ENCODE data around the gene DAPK3.

DAPK3 gene

DNA sequence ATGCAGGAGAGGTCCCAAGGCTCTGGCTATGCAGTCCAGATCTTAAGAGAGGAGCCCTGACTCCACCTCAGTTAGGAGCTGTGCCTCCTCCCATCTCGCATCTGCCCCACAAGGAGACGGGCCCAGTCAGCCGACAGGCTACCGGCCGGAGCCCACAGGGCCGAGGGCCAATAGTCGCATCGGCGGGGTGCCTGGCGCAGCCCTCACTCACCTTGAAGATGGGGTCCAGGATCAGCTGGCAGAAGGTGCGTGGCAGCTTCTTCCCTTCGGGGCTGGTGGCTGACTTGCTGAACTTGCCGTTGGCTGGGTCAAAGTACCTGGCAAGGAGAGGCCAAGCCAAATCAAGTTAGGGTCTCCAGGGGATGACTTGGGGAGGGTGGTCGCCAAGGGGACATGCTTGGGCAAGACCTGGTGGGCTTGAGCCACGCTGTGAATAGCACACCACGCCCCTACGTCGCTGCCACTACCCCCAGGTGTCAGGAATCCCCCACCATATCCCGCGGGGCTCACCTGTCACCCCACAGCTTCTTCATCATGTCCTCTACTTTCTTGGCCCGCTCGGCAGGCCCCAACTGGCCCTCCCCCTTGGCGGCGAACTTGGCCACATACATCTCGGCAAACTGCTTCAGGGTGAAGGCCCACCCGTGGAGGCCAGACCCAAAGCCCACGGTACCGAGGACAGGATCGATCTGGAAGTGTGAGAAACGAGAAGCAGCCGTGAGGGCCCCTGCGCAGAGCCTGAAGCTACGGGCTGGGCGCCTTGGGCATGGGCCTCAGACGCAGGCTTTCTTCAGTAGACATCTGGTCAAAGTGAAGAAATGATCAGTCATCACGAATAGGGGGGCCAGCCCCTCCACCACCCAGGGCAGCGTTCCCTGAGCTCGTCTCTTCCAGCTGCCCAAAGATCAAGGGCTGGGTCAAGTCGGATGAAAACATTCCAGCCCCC lies 11.1 kb upstream of the DAPK3 start:
- no peak for DNase-seq (ENCODE audit: insufficient read length)
- TF ChIP-seq POLR2AphosphoS5 (IDR thresholded peaks at IDR 0.05; ENCODE audit: low read depth, low read length) (peak; percentile 59), POLR2A (IDR thresholded peaks at IDR 0.05; ENCODE audit: low read depth, low read length) (no peak; the same call in 1 of the 2 replicates)
- FAIRE-seq = no peak

GRCh38 chr19:3981373-3981735 lies 10.5 kb upstream of the DAPK3 start:
- no peak; the same call in 1 of the 2 replicates for TF ChIP-seq POLR2A (IDR thresholded peaks at IDR 0.05; ENCODE audit: low read depth, low read length)
- TF ChIP-seq POLR2AphosphoS5 (IDR thresholded peaks at IDR 0.05; ENCODE audit: low read depth, low read length) = no peak; the same call in 1 of the 2 replicates
- no peak for TF ChIP-seq TAF1 (IDR thresholded peaks at IDR 0.05; ENCODE audit: borderline replicate concordance, low read depth, low read length)
- FAIRE-seq (no peak), DNase-seq (ENCODE audit: insufficient read length) (peak; percentile 12)

DNA sequence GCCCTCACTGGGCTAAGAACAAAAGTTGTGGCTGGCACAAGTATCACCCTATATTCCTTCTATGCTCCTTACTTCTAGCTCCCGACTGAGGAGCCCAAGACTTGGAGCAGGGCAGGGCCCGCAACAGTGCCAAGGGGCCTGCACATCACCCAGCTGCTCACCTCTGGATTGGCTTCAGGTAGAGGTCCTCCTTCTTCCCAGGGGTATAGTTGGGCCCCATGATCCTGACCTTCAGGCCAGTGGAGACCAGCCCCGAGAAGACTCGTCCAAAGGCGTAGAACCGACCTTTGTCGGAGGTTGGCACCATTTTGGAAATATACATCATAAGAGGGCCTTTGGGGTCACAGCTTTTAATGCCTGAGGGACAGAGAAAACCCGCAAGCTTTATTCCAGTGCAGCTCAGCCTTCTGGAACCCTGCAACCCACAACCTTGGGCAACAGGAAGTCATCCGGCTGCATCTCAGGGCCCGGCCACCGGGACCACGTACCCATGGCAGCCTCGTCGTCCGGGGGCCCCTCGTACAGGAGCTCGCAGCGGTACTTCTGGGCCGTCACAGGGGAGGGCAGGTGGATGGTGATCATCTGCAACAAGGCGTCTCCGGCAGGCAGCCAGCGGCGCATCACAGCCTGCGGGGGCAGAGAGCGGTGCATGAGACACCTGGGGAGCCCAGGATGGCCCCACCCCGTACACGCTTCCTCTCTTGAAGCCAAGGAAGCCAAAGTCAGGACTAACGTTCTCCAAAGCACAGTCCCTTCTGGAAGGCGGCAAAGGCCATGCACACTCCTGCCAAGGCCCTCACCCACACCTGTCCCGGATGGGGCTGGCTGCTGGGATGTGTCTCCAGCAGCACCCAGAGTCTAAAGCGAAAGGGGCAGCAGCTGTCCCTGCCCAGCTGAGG lies 9.7 kb upstream of the DAPK3 start:
- TF ChIP-seq POLR2A (IDR thresholded peaks at IDR 0.05; ENCODE audit: low read depth, low read length) (no peak; the same call in 1 of the 2 replicates), POLR2AphosphoS5 (IDR thresholded peaks at IDR 0.05; ENCODE audit: low read depth, low read length) (no peak; the same call in none of the 2 replicates), TAF1 (IDR thresholded peaks at IDR 0.05; ENCODE audit: borderline replicate concordance, low read depth, low read length) (no peak)
- peak; percentile 22 for DNase-seq (ENCODE audit: insufficient read length)
- no peak for FAIRE-seq

DNA sequence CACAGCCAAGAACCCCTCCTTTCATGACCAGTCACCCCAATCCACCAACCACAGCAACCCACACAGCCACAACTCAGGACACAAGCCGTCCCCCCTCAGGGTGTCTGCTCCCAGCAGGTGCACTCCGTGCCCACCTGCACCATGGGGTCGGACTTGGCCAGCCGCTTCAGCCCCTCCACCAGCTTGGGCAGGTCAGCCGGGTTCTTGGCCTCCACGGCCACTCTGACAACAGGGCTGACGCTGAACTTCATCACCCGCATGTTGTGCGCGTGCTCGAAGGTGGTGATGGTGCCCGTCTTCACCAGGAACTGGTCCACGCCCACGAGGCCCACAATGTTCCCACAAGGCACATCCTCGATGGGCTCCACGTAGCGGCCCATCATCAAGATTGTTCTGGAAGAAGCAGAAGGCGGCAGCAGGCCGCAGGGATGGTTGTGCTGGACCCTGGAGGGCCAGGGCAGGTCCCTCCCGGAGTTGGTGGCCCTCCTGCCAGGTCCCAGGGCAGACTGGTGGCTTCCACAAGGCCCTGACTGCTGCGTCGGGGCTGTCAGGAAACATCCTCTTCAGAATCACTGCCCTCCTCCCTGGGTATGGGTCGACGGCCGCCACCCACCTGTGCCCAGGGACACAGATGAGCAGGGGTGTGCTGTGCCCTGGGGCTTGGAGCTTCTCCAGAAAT lies 8.9 kb upstream of the DAPK3 start:
- DNase-seq (ENCODE audit: insufficient read length) (peak; percentile 19), FAIRE-seq (no peak)
- TF ChIP-seq POLR2AphosphoS5 (IDR thresholded peaks at IDR 0.05; ENCODE audit: low read depth, low read length) (peak; percentile 78), POLR2A (IDR thresholded peaks at IDR 0.05; ENCODE audit: low read depth, low read length) (peak; percentile 62), TAF1 (IDR thresholded peaks at IDR 0.05; ENCODE audit: borderline replicate concordance, low read depth, low read length) (no peak)

GRCh38 chr19:3979289-3979673 lies 8.4 kb upstream of the DAPK3 start:
- TF ChIP-seq POLR2A (IDR thresholded peaks at IDR 0.05; ENCODE audit: low read depth, low read length) (no peak), POLR2AphosphoS5 (IDR thresholded peaks at IDR 0.05; ENCODE audit: low read depth, low read length) (no peak), TAF1 (IDR thresholded peaks at IDR 0.05; ENCODE audit: borderline replicate concordance, low read depth, low read length) (no peak)
- DNase-seq (ENCODE audit: insufficient read length) (peak; percentile 10), FAIRE-seq (no peak)

DNA sequence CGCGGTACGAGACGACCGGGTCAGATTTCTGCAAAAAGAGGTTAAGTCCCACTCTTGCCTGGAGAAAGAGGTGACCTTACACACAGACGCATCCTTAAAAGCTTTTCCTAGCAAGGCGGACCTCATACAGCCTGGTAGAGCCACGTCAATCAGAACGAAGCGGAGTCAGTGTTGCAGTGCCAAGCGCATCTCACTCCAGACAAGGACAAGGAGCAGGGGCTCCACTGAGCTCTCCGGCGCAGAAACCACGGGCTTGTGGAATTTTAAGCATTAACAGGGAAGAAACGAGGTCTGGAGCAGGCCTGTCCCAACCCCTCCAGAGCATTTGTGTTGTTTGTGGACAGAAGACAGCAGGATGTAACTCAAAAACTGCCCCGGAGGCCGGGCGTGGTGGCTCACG lies 7.2 kb upstream of the DAPK3 start:
- FAIRE-seq = no peak

DNA sequence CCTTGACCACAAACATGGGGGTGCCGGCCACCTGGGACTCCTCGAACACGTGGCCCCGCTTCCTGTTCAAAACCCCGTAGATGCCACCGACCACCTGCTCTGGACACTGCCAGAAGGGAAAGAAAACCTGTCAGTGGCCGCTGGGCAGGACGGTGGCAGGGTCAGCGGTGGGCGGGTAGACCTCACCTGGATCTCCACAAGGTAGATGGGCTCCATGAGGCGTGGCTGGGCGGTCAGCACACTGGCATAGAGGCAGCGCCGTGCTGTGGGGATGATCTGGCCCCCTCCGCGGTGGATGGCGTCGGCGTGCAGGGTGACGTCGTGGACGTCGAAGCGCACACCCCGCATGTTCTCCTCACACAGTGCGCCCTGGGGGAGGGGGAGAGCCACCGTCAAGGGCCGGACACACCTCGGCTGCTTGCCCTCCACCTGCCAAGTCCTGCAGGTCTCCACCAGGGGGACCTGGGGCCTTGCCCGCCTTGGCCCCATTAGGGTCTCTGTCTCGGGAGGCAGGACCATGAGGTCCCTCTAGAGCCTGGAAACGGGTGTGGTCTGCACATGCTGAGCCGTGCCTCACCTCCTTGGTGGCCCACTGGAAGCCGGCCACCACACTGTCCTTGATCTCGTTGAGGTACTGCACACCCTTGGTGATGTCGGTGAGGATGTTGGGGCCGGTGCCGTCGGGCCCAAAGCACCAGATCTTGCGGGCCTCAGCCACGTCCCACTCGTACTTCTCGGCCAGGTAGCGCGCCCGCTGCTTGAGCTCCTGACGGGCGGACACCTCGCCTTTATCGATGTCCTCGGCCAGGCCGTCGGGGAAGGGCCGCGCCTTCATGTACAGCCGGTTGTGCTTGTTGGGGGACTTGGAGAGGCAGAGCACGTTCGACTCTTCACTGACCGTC lies 6.6 kb upstream of the DAPK3 start:
- TF ChIP-seq TAF1 (IDR thresholded peaks at IDR 0.05; ENCODE audit: borderline replicate concordance, low read depth, low read length) (no peak), POLR2AphosphoS5 (IDR thresholded peaks at IDR 0.05; ENCODE audit: low read depth, low read length) (peak; percentile 49; the same call in 1 of the 2 replicates)
- FAIRE-seq = no peak
- peak; percentile 24 for DNase-seq (ENCODE audit: insufficient read length)

More for the DNA sequence above, 7.2 kb upstream of the DAPK3 start:
- TF ChIP-seq POLR2A (IDR thresholded peaks at IDR 0.05; ENCODE audit: low read depth, low read length) = no peak
- no peak; the same call in 1 of the 2 replicates for TF ChIP-seq POLR2AphosphoS5 (IDR thresholded peaks at IDR 0.05; ENCODE audit: low read depth, low read length)
- no peak for TF ChIP-seq TAF1 (IDR thresholded peaks at IDR 0.05; ENCODE audit: borderline replicate concordance, low read depth, low read length)
- DNase-seq (ENCODE audit: insufficient read length) = no peak

DNA sequence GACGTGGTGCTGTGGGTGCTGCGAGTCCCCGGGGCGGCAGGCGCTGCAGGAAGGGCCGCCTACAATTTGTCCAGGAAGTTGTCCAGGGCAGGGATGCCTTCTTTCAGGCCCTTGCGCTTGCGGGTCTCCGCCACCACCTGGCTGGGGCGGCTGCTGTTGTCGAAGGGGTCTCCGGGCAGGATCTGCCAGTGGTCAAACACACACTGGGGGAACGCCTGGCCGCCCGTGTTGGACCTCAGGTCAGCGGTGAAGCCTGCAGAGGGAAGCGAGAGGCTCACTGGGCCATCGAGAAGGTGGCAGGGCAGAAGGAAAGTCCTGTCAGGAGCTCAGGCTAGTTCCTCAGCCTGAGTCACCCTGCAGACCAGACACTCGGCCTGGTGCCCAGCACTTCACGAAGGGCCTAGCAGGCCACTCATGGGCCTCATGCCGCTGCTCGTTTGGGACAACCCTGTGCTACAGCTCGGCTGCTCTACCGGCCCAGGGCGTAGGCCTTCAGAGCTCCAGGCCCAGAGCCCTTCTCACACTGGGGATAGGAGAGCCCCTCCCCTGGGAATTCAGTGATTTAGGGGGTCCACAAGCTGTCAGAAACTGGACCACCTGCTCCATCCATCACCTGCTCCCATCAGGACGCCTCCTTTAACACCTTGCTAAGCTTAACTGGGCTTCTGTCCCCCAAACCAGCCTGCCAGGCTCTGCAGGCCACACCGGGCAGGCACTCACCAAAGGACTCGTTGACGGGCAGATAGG lies 5.8 kb upstream of the DAPK3 start:
- TF ChIP-seq POLR2AphosphoS5 (IDR thresholded peaks at IDR 0.05; ENCODE audit: low read depth, low read length) (peak; percentile 84), POLR2A (IDR thresholded peaks at IDR 0.05; ENCODE audit: low read depth, low read length) (peak; percentile 69), TAF1 (IDR thresholded peaks at IDR 0.05; ENCODE audit: borderline replicate concordance, low read depth, low read length) (no peak)
- DNase-seq (ENCODE audit: insufficient read length) (peak; percentile 13), FAIRE-seq (no peak)

DNA sequence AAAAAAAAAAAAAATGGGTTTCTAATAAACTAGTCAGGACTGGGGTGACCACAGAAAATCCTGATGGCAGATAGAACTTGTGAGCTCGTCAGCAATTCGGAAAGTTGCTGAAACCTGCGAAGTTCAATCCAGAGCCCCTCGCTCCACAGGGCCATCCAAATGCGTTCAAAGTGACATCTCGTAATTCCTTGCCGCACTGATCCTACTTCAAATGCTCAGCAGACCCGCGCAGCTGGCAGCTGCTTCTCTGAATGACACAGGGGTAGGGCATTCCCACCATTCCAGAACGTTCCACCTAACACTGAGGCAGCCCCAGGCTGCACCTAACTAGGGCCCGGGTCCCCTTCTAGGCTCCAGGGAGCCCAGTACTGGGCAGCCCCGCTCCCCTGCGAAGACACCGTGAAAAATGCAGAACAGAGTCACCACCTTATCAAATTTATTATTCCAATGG lies 4.8 kb upstream of the DAPK3 start:
- no peak for DNase-seq (ENCODE audit: insufficient read length)
- peak; percentile 84 for TF ChIP-seq POLR2A (IDR thresholded peaks at IDR 0.05; ENCODE audit: low read depth, low read length)
- TF ChIP-seq POLR2AphosphoS5 (IDR thresholded peaks at IDR 0.05; ENCODE audit: low read depth, low read length) = peak; percentile 94
- TF ChIP-seq TAF1 (IDR thresholded peaks at IDR 0.05; ENCODE audit: borderline replicate concordance, low read depth, low read length) = no peak
- no peak for FAIRE-seq
